Vagina (tissue), 2 donors: ENCODE results near the gene HNRNPA0.

Experiments
- POLR2A ChIP-seq, 2 donors: fragments of 450-650 bp; IDR thresholded peaks; one replicate each; pipeline ENCODE4 v1.6.1; 2017; ENCODE audit warnings: antibody characterized with exemption in 2 of 2, mild to moderate bottlenecking in 2 of 2, moderate library complexity in 2 of 2
- TF ChIP-seq, protein P1 (sequence below), 3 experiments: fragments of 450-650 bp in 2 of 3; fragments of 200-600 bp in 1 of 3; sonication (generic) in 1 of 3; IDR thresholded peaks; one replicate each; pipeline ENCODE4 v1.5.1; 2017 to 2019; ENCODE audit warnings: antibody characterized with exemption in 3 of 3, mild to moderate bottlenecking in 2 of 3, moderate library complexity in 2 of 3

DNA sequence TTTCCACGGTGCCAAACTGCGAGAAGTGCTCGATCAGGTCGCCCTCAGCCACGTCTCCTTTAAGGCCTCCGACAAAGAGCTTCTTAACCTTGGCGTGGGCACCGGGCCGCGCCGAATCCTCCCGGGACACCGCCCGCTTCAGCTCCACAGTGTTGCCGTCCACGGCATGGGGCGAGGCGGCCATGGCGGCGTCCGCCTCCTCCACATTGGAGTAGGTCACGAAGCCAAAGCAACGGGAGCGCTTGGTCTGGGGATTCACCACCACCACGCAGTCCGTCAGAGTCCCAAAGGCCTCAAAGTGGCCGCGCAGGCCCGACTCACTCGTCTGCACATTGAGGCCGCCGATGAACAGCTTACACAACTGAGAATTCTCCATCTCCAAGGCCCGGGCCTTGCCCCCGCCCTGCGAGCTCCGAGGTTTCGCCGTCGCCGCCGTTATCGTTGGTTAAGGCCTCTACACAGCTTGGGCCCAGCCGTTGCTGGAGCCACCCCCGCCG lies 424 bp downstream of the HNRNPA0 start:
- TF ChIP-seq, protein P1, sequence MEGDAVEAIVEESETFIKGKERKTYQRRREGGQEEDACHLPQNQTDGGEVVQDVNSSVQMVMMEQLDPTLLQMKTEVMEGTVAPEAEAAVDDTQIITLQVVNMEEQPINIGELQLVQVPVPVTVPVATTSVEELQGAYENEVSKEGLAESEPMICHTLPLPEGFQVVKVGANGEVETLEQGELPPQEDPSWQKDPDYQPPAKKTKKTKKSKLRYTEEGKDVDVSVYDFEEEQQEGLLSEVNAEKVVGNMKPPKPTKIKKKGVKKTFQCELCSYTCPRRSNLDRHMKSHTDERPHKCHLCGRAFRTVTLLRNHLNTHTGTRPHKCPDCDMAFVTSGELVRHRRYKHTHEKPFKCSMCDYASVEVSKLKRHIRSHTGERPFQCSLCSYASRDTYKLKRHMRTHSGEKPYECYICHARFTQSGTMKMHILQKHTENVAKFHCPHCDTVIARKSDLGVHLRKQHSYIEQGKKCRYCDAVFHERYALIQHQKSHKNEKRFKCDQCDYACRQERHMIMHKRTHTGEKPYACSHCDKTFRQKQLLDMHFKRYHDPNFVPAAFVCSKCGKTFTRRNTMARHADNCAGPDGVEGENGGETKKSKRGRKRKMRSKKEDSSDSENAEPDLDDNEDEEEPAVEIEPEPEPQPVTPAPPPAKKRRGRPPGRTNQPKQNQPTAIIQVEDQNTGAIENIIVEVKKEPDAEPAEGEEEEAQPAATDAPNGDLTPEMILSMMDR (IDR thresholded peaks at IDR 0.05): no peak
- TF ChIP-seq POLR2A (IDR thresholded peaks at IDR 0.05): no peak
